ENCODE measurements around the gene G3BP1. TPM values are rescaled to one million over a fixed set of nuclear protein-coding genes. Genes with fewer than 3 reads are reported as not detected.

Gene G3BP1
- total and polyA plus RNA-seq, 4 donors: 19.1 to 171 (median 87.0) TPM

Other genes with a start within 250 kb of the G3BP1 start
- 1 to 10 TPM in 1 of 2 donors, under 1 TPM in 1; 0.57 to 3.1 TPM for gene FAT2, start 180.6 kb upstream of the G3BP1 start, total RNA-seq
- gene FAT2, start 180.6 kb upstream of the G3BP1 start, polyA plus RNA-seq: under 1 TPM; 0.24 to 0.78 TPM
- 1,000 to 10,000 TPM in 1 of 2 donors, 100 to 1,000 TPM in 1; 985 to 1,186 TPM for gene SPARC, start 85.0 kb upstream of the G3BP1 start, total RNA-seq
- 100 to 1,000 TPM; 145 to 850 TPM for gene SPARC, start 85.0 kb upstream of the G3BP1 start, polyA plus RNA-seq
- 10 to 100 TPM; 65.1 to 96.8 TPM for gene ATOX1, start 13.3 kb upstream of the G3BP1 start, total RNA-seq
- gene ATOX1, start 13.3 kb upstream of the G3BP1 start, polyA plus RNA-seq: 100 to 1,000 TPM; 145 to 225 TPM
- gene GLRA1, start 152.9 kb downstream of the G3BP1 start, total RNA-seq: not detected
- gene GLRA1, start 152.9 kb downstream of the G3BP1 start, polyA plus RNA-seq: not detected

All from lung (tissue), 4 donors.